Right lobe of liver (tissue), 6 donors: Measurements from ENCODE around the gene PURA. TPM values are rescaled to one million over a fixed set of nuclear protein-coding genes. Genes with fewer than 3 reads are reported as not detected.

Source experiments
- ATAC-seq, 4 donors: fragments of 200-7000 bp; cut with Tn5 transposase; one replicate each; pipeline ENCODE4 v1.9.1; 2020; ENCODE audit warnings: mild to moderate bottlenecking in 4 of 4, moderate library complexity in 4 of 4
- DNase-seq, 3 donors: peaks; one replicate each; pipeline ENCODE4 v3.0.0-alpha.2; 2020
- H3K27ac ChIP-seq, 3 donors: fragments of 200-600 bp; one replicate each; pipeline ENCODE4 v1.8.0; 2022
- H3K27me3 ChIP-seq, 2 donors: fragments of 200-600 bp; one replicate each; pipeline ENCODE4 v1.8.0; 2022
- H3K36me3 ChIP-seq, 4 donors: fragments of 200-600 bp; sonication (generic) in 1 of 4; one replicate each; pipeline versions ENCODE4 v1.5.1 to v1.8.0; 2017 to 2022; ENCODE audit warnings: control low read depth in 1 of 4
- H3K4me1 ChIP-seq, 4 donors: fragments of 200-600 bp; sonication (generic) in 1 of 4; one replicate each; pipeline versions ENCODE4 v1.5.1 to v1.8.0; 2017 to 2022; ENCODE audit warnings: control low read depth in 1 of 4
- H3K4me3 ChIP-seq, 3 donors: fragments of 200-600 bp; one replicate each; pipeline ENCODE4 v1.8.0; 2022
- H3K9me3 ChIP-seq, 4 donors: fragments of 200-600 bp; sonication (generic) in 1 of 4; one replicate each; pipeline versions ENCODE4 v1.5.1 to v1.8.0; 2017 to 2022; ENCODE audit warnings: control low read depth in 1 of 4
- POLR2A ChIP-seq: fragments of 450-650 bp; IDR thresholded peaks from one replicate; pipeline ENCODE4 v1.6.1; 2017; ENCODE audit warnings: antibody characterized with exemption, mild to moderate bottlenecking
- WGBS: methylation state at CpG from one replicate; pipeline ENCODE4 v1.1.6; 2018; ENCODE audit warnings: low coverage, low lambda C conversion rate; ENCODE audit not compliant: insufficient coverage; ENCODE audit errors: missing lambda C conversion rate; 5-methylcytosine and 5-hydroxymethylcytosine counted together
- intact Hi-C, 2 donors: fragments of 100-400 bp; cut with DNase I; formaldehyde crosslinking; loops; one replicate each; pipeline versions ENCODE4 v1.11.2 to v1.14.1; 2022
- total RNA-seq, 6 experiments: library from RNA; depleted of rRNA in 2 of 6; stranded (reverse); fragments of >200 nt in 2 of 6; fragmentation: NEBNext Ultra II Directional in 3 of 6; extraction: Animal tissue kit (Norgen Biotek cat#: 25700) in 3 of 6; gene quantifications; one replicate each; pipeline versions ENCODE4 v1.1.0 to v1.2.4, GENCODE V29; 2016 to 2023
- TF ChIP-seq, protein P1 (sequence below), 4 donors: fragments of 200-600 bp in 3 of 4; fragments of 450-650 bp in 1 of 4; IDR thresholded peaks; one replicate each; pipeline versions ENCODE4 v1.5.1 to v1.8.0; 2016 to 2022; ENCODE audit warnings: antibody characterized with exemption in 4 of 4, mild to moderate bottlenecking in 2 of 4
- donor health status: DM: no; HTN: yes; CAD: no.
- donor health status: DM: no; HTN: no; CAD: no.
- donor health status: DM: no; HTN: no; CAD: no.
- donor health status: DM: no; HTN: yes; CAD: no.
- donor health status: DM: no; HTN: yes; CAD: no.

PURA gene
- total RNA-seq, 6 experiments from 2014 or later = 8.7 to 14.1 (median 12.1) TPM

DNA sequence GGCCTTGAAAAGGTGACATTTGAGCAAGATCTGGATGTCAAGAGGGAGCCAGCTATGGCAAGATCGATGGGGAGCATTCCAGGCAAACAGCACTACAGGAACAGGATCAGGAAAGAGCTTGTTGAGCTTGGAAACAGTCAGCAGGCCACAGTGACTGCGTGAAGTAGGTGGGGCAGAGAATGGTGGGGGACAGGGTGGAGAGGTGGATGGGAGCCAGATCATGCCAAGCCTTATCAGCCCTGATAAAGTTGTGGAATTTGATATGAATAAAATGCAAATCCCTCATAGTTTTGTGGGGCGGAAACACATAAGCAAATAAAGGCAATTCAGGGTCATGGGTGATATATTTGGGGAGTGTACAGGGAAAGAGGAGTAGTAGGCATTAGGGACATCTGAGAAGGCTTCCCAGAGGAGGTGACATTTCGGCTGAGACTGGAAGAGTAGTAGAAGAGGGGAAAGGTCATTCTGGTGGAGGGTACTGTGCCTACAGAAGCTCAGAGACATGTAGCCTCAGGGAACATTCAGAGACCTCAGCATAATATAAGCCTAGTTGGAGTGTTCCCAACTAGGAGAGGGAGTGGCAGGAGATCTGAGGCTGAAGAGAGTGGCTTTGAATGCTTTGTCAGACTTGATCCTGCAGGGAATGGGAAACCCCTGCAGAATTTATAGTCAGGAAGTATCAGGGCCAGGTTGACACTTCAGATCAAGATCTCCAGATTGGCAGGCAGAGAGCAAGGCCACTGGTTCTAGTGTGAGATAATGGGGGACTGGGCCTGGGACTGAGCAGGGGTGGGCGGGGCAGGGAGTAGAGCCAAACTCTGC, 51.4 kb downstream of the PURA start:
- H3K4me3 ChIP-seq = no peak overlapping the region
- H3K27ac ChIP-seq = peak overlapping the region in 2 of 3 donors; percentile 5 to 11
- no peaks in the 10 kb centered on the region for H3K27me3 ChIP-seq
- ATAC-seq (peak; percentile 88 to 90 (median 89)), DNase-seq (peak; percentile 51 to 69 (median 61))
- WGBS = 23% methylated on average over 4 of the region's 5 CpGs
- no peak for TF ChIP-seq POLR2A
- TF ChIP-seq, protein P1, sequence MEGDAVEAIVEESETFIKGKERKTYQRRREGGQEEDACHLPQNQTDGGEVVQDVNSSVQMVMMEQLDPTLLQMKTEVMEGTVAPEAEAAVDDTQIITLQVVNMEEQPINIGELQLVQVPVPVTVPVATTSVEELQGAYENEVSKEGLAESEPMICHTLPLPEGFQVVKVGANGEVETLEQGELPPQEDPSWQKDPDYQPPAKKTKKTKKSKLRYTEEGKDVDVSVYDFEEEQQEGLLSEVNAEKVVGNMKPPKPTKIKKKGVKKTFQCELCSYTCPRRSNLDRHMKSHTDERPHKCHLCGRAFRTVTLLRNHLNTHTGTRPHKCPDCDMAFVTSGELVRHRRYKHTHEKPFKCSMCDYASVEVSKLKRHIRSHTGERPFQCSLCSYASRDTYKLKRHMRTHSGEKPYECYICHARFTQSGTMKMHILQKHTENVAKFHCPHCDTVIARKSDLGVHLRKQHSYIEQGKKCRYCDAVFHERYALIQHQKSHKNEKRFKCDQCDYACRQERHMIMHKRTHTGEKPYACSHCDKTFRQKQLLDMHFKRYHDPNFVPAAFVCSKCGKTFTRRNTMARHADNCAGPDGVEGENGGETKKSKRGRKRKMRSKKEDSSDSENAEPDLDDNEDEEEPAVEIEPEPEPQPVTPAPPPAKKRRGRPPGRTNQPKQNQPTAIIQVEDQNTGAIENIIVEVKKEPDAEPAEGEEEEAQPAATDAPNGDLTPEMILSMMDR (IDR thresholded peaks at IDR 0.05) = no peak
- peaks cover 0 to 10% (median 0%) of the 10 kb centered on the region in 4 donors for H3K4me1 ChIP-seq
- intact Hi-C loops = no loop called here
- no peaks in the 10 kb centered on the region for H3K9me3 ChIP-seq
- no peaks in the 10 kb centered on the region for H3K36me3 ChIP-seq

DNA sequence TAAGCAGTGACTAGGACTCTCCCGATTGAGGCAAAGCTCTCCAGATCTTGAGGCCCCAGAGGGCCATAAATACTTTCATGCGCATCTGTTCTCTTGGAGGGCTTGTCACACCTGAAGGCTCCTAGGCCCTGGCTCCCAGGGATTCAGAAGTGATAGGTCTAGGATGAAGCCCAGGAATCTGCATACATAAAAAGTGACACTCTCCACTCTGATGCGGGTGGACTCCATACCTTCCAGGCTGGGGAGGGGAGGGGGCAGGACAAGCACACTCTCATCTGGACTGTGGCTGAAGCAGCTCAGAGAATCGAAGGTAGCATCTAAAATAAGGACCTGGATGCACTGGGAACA, 52.0 kb downstream of the PURA start:
- Histone ChIP-seq H3K4me3 (no peak overlapping the region), H3K4me1 (peaks cover 0 to 10% (median 0%) of the 10 kb centered on the region in 4 donors), H3K9me3 (no peaks in the 10 kb centered on the region), H3K27me3 (no peaks in the 10 kb centered on the region), H3K36me3 (no peaks in the 10 kb centered on the region), H3K27ac (no peak overlapping the region)
- 56% methylated on average over 3 of the region's 4 CpGs for WGBS
- intact Hi-C loops = no loop called here
- DNase-seq (peak in 1 of 3 donors; percentile 39), ATAC-seq (no peak)
- TF ChIP-seq POLR2A = no peak
- TF ChIP-seq, protein P1 (IDR thresholded peaks at IDR 0.05) = no peak

DNA sequence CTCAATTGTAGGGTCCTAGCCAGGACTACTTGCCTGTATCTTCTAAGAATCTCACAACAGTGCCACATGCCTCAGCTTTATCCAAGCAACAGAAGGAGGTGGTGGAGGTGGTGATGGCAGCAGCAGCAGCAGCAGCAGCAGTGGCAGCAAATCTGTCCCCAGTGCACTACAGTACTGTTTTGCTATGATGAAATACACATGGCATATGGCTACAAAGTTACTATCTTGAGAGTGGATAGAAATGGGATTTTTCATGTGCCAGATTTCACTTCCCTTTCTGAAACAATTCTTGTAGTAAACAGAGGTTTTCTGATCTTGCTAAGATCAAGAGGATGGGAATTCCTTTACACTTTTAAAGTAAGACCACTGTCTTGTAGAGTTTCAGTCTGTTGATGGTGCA, 53.0 kb downstream of the PURA start:
- Histone ChIP-seq H3K9me3 (no peaks in the 10 kb centered on the region), H3K27ac (no peak overlapping the region), H3K4me1 (peaks cover 0 to 10% (median 0%) of the 10 kb centered on the region in 4 donors), H3K27me3 (no peaks in the 10 kb centered on the region), H3K36me3 (no peaks in the 10 kb centered on the region), H3K4me3 (no peak overlapping the region)
- DNase-seq (no peak), ATAC-seq (peak in 1 of 4 donors; percentile 22)
- intact Hi-C loops = no loop called here
- TF ChIP-seq POLR2A = no peak
- TF ChIP-seq, protein P1 (IDR thresholded peaks at IDR 0.05) = no peak

DNA sequence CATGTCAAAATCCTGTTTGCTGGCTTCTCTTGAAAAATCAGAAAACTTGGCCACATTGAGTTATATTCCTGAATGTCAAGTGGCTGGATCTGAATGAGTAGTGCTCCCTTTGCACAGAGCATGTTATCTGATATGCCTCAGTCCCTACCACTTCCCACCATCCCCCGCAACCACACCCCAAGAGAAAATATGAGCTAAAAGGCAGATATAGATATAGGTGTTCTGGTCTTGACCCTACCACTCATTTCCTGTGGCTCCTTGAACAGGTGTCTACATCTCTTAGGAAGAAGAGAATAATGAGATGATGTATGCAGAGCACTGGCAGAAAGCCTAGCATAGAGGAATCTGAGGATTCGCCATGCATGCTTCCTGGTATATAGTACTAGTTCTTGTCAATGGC, 54.5 kb downstream of the PURA start:
- H3K4me3 ChIP-seq = no peak overlapping the region
- no peaks in the 10 kb centered on the region for H3K36me3 ChIP-seq
- H3K27me3 ChIP-seq = no peaks in the 10 kb centered on the region
- H3K4me1 ChIP-seq = peaks cover 0 to 10% (median 0%) of the 10 kb centered on the region in 4 donors
- ATAC-seq (no peak), DNase-seq (no peak)
- 93% methylated on average over 2 of the region's 2 CpGs for WGBS
- H3K9me3 ChIP-seq = no peaks in the 10 kb centered on the region
- intact Hi-C loops = no loop called here
- H3K27ac ChIP-seq = no peak overlapping the region
- TF ChIP-seq, protein P1 (IDR thresholded peaks at IDR 0.05) = no peak
- no peak for TF ChIP-seq POLR2A
